Calu3 (cell line): ENCODE results near the gene PHEX. TPM values are rescaled to one million over a fixed set of nuclear protein-coding genes. Genes with fewer than 3 reads are reported as not detected.

ENCODE experiments used
- BruUV-seq: library from RNA; stranded (reverse); fragments of 400-500 nt; replicated peaks from 2 replicates; lab custom pipeline; 2021; lab: Mats Ljungman, UMichigan
- CTCF ChIA-PET: fragments of 300-600 bp; sonication (Branson Sonifier 250); formaldehyde crosslinking; loops from one replicate; lab custom pipeline; 2022; ENCODE audit warnings: antibody characterized with exemption; lab: Charles Lee
- DNase-seq: peaks from one replicate; pipeline ENCODE4 v3.0.0; 2022
- H3K27ac Mint-ChIP-seq: one replicate; pipeline ENCODE4 v1.8.0; 2022; ENCODE audit warnings: mixed read lengths; ENCODE audit not compliant: unreplicated experiment
- H3K27me3 Mint-ChIP-seq: one replicate; pipeline ENCODE4 v1.8.0; 2022; ENCODE audit warnings: mixed read lengths; ENCODE audit not compliant: unreplicated experiment
- H3K36me3 Mint-ChIP-seq: one replicate; pipeline ENCODE4 v1.8.0; 2022; ENCODE audit warnings: mild to moderate bottlenecking, moderate library complexity, mixed read lengths; ENCODE audit not compliant: insufficient read depth, unreplicated experiment
- H3K4me1 Mint-ChIP-seq: one replicate; pipeline ENCODE4 v1.8.0; 2022; ENCODE audit warnings: mild to moderate bottlenecking, low read depth, mixed read lengths; ENCODE audit not compliant: unreplicated experiment
- H3K4me3 Mint-ChIP-seq: one replicate; pipeline ENCODE4 v1.8.0; 2022; ENCODE audit warnings: mild to moderate bottlenecking, low read depth, moderate library complexity, mixed read lengths; ENCODE audit not compliant: unreplicated experiment
- H3K9me3 Mint-ChIP-seq: one replicate; pipeline ENCODE4 v1.8.0; 2022; ENCODE audit warnings: low read depth, mixed read lengths; ENCODE audit not compliant: unreplicated experiment
- CTCF ChIP-seq: fragments of 200-600 bp; IDR thresholded peaks from one replicate; pipeline ENCODE4 v1.8.0; 2022; ENCODE audit warnings: antibody characterized with exemption; ENCODE audit not compliant: unreplicated experiment
- intact Hi-C: fragments of 100-400 bp; cut with micrococcal nuclease; formaldehyde crosslinking; loops from one replicate; pipeline ENCODE4 v1.10.0; 2022; ENCODE audit not compliant: unreplicated experiment
- total RNA-seq: library from RNA; stranded (reverse); gene quantifications from 2 replicates; pipeline ENCODE4 v1.2.3, GENCODE V29; 2022

The PHEX gene
- total RNA-seq, 1 experiment from 2014 or later = 0.57 TPM

- DNase-seq = no peak
- Mint-ChIP-seq H3K27ac (no peak overlapping the region), H3K9me3 (no peaks in the 10 kb centered on the region), H3K36me3 (no peaks in the 10 kb centered on the region), H3K4me3 (no peak overlapping the region), H3K4me1 (peaks cover 9% of the 10 kb centered on the region), H3K27me3 (no peaks in the 10 kb centered on the region)
- TF ChIP-seq CTCF = no peak
- BruUV-seq = no TSS peak
- CTCF ChIA-PET = no interaction called here
- intact Hi-C loops = no loop called here
These were observed 94.2 kb downstream of the PHEX start for GRCh38 chrX:22126327-22126726.

GRCh38 chrX:22128961-22129360 is 96.8 kb downstream of the PHEX start:
- no peak overlapping the region for H3K4me3 Mint-ChIP-seq
- H3K36me3 Mint-ChIP-seq = no peaks in the 10 kb centered on the region
- DNase-seq = no peak
- TF ChIP-seq CTCF = no peak
- CTCF ChIA-PET = interaction anchor here (0.7 kb wide), 1 partner anchor 11 kb away, joined by 3 read pairs; no protein-coding TSS in a partner anchor
- BruUV-seq = no TSS peak
- no peaks in the 10 kb centered on the region for H3K27me3 Mint-ChIP-seq
- H3K4me1 Mint-ChIP-seq = peaks cover 5% of the 10 kb centered on the region
- H3K27ac Mint-ChIP-seq = no peak overlapping the region
- H3K9me3 Mint-ChIP-seq = no peaks in the 10 kb centered on the region
- intact Hi-C loops = no loop called here

GRCh38 chrX:22134681-22135080 is 102.6 kb downstream of the PHEX start:
- Mint-ChIP-seq H3K27me3 (no peaks in the 10 kb centered on the region), H3K9me3 (no peaks in the 10 kb centered on the region), H3K4me1 (peaks cover 28% of the 10 kb centered on the region), H3K36me3 (peaks cover 8% of the 10 kb centered on the region), H3K27ac (peak overlapping the region; percentile 66), H3K4me3 (peak overlapping the region; percentile 11)
- DNase-seq = peak; percentile 39
- TF ChIP-seq CTCF = no peak
- intact Hi-C loops = no loop called here
- CTCF ChIA-PET = interaction anchor here (0.8 to 2.7 kb wide), 4 partner anchors 55 to 614 kb away, joined by 3 to 22 read pairs (median 7); no protein-coding TSS in a partner anchor
- no TSS peak for BruUV-seq

- H3K36me3 Mint-ChIP-seq = peaks cover 8% of the 10 kb centered on the region
- H3K4me3 Mint-ChIP-seq = peak overlapping the region; percentile 11
- no peaks in the 10 kb centered on the region for H3K27me3 Mint-ChIP-seq
- no peak for DNase-seq
- peaks cover 28% of the 10 kb centered on the region for H3K4me1 Mint-ChIP-seq
- intact Hi-C loops = no loop called here
- BruUV-seq = no TSS peak
- TF ChIP-seq CTCF = no peak
- H3K9me3 Mint-ChIP-seq = no peaks in the 10 kb centered on the region
- H3K27ac Mint-ChIP-seq = peak overlapping the region; percentile 66
- CTCF ChIA-PET = interaction anchor here (0.6 to 2.7 kb wide), 8 partner anchors 11 to 613 kb away, joined by 3 to 22 read pairs (median 6); no protein-coding TSS in a partner anchor
These were observed 103.1 kb downstream of the PHEX start for GRCh38 chrX:22135171-22135711.
